ENCODE measurements around the gene FAM111B.
A peak's percentile ranks its signal among the peaks of the same experiment; 100 is the strongest.
"Not testable (repeated sequence)": the region's sequence is repeated elsewhere in the genome, so short reads cannot be mapped to it uniquely, and the experiment has no call there.

Gene FAM111B, protein sequence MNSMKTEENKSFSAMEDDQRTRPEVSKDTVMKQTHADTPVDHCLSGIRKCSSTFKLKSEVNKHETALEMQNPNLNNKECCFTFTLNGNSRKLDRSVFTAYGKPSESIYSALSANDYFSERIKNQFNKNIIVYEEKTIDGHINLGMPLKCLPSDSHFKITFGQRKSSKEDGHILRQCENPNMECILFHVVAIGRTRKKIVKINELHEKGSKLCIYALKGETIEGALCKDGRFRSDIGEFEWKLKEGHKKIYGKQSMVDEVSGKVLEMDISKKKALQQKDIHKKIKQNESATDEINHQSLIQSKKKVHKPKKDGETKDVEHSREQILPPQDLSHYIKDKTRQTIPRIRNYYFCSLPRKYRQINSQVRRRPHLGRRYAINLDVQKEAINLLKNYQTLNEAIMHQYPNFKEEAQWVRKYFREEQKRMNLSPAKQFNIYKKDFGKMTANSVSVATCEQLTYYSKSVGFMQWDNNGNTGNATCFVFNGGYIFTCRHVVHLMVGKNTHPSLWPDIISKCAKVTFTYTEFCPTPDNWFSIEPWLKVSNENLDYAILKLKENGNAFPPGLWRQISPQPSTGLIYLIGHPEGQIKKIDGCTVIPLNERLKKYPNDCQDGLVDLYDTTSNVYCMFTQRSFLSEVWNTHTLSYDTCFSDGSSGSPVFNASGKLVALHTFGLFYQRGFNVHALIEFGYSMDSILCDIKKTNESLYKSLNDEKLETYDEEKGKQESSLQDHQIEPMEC

GRCh38 chr11:59106363-59107336, at the start of gene FAM111B:
Gene FAM111B (plus strand): TSS chr11:59107237. CDS start chr11:59109626, 2,389 bp downstream.
- peak within 1 kb of the TSS; percentile 81 for H3K4me3 Mint-ChIP-seq
- H3K4me1 Mint-ChIP-seq = peaks cover 68% of the 10 kb centered on the region
- peak within 1 kb of the TSS; percentile 89 for H3K27ac Mint-ChIP-seq
- no peaks in the 10 kb centered on the region for H3K27me3 Mint-ChIP-seq
- no peaks in the 10 kb centered on the region for H3K9me3 Mint-ChIP-seq
- H3K36me3 Mint-ChIP-seq = no peaks in the 10 kb centered on the region
- peak; percentile 59 for ATAC-seq

DNA sequence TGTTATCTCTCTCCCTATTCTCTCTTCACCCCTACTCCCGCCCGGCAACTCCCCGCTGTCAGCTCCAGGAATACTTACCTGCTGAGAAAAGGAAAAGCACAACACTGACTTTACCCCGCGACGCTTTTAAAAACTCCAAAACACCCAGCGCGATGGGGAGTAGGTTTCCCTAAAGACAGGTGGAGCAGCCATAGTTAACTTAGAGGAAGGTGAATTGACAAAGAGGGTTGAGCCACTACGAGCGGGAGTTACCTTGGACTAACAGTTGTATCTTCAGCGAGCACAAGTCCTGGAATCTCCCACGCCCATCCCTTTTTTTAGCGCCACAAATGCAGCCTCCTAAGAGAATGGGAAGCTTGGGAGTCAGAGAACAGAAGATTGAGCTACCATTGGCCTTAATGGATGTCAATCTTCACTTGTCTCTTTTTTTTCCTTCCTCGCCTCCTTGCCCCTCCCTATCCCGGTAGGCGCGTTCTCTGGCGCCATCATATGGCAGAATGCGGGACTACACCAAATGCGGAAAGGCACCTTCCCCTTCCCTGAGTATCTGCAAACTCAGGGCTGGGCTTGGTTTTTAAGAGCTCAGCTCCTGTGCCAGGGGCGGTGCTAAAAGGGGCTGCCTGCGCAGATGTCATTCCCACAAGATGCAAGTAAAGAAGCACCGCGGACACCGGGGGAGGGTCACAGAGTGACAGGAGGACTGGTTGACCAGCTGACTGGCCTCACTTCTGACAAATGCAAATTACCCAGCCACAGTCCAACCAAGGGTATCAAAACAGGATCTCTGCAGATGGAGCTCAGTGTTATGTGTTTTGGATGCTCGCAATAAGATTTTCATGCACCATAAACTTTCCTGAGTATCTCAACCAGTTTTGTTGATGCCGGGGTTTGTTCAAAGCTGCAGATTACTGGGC, 48.7 kb upstream of the FAM111B start:
- Mint-ChIP-seq H3K4me1 (peaks cover 50% of the 10 kb centered on the region), H3K27ac (peak overlapping the region; percentile 76), H3K4me3 (peak overlapping the region; percentile 92)
- not testable (repeated sequence) for H3K36me3 Mint-ChIP-seq, H3K27me3 Mint-ChIP-seq, H3K9me3 Mint-ChIP-seq
- peak; percentile 94 for ATAC-seq

DNA sequence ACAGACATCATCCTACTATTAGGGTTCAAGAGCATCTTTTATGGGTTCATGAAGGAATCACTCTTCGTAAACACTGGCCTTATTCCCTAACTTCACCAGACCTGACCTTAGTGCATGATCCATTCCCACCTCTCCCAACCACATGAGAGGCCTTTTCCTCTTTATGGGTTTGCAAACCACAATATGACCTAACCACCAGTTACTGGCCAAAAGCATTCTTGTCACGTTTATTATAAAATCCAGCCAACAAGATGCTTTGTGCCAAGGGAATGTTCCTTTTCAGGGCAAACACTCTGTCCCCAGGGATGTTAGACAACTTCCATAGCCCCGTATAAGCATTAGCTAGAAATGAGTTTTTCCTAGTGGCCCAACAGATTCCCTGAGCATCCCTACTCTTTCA, 46.9 kb upstream of the FAM111B start:
- not testable (repeated sequence) for H3K4me3 Mint-ChIP-seq, H3K36me3 Mint-ChIP-seq, ATAC-seq, H3K9me3 Mint-ChIP-seq, H3K27me3 Mint-ChIP-seq
- Mint-ChIP-seq H3K27ac (peak overlapping the region; percentile 76), H3K4me1 (peaks cover 46% of the 10 kb centered on the region)

DNA sequence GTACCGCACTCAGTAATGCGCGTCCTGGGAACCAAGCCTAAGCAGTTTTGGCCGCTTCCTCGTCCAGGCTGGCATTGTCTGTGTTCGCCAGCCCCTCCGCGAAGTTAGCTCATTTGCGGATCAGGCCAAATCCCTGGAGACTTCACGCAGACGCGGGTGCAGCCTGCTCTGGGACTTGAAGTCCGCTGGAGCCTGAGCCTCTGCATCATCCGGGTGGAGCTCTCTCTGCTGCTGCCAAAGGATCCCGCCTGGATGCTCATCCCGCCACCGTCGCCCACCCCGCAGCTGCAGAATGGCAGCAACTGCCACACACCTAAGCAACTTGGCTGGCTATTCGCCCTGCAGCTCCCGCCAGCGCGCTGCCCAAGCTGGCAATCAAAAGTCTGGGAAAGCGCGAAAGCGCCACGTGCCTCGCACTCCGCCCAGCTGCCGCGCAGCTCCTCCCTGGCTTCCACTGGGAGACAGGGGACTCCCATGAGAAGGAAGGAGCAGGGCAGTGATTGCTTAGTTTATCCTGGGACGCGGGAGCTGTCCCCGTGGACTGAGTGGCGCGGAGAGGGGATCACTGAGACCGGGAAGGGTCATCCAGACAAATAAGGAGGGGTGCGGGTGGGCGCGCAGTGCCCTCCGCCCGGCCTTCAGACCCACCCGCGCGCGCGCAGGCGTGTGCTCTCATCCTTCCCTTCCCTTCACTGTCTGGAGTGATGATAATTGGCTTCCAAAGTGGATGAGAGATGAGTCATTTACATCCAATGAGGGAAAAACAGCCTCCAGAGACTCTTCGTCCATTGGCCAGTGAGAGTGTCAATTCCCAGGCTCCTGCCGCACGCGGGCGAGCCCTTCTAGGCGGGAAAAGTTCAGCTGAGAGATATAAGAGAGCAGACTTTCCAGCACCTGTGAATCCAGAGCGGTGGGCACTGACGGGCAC, 44.2 kb upstream of the FAM111B start:
- Mint-ChIP-seq H3K9me3 (peaks cover 4% of the 10 kb centered on the region), H3K27me3 (no peaks in the 10 kb centered on the region), H3K36me3 (no peaks in the 10 kb centered on the region), H3K4me1 (peaks cover 29% of the 10 kb centered on the region), H3K4me3 (no peak overlapping the region), H3K27ac (peak overlapping the region; percentile 33)
- no peak for ATAC-seq

- H3K27ac Mint-ChIP-seq = peak overlapping the region; percentile 33
- ATAC-seq = peak; percentile 62
- H3K27me3 Mint-ChIP-seq = not testable (repeated sequence)
Observed at GRCh38 chr11:59063996-59064727, 42.9 kb upstream of the FAM111B start.

GRCh38 chr11:59069087-59069486, 38.0 kb upstream of the FAM111B start:
- peaks cover 19% of the 10 kb centered on the region for H3K9me3 Mint-ChIP-seq
- peaks cover 10% of the 10 kb centered on the region for H3K36me3 Mint-ChIP-seq
- peaks cover 3% of the 10 kb centered on the region for H3K4me1 Mint-ChIP-seq
- no peak overlapping the region for H3K4me3 Mint-ChIP-seq
- ATAC-seq = no peak
- H3K27ac Mint-ChIP-seq = no peak overlapping the region
- no peaks in the 10 kb centered on the region for H3K27me3 Mint-ChIP-seq

More at GRCh38 chr11:59063996-59064727, 42.9 kb upstream of the FAM111B start:
- not testable (repeated sequence) for H3K4me3 Mint-ChIP-seq, H3K9me3 Mint-ChIP-seq, H3K36me3 Mint-ChIP-seq
- H3K4me1 Mint-ChIP-seq = peaks cover 19% of the 10 kb centered on the region

DNA sequence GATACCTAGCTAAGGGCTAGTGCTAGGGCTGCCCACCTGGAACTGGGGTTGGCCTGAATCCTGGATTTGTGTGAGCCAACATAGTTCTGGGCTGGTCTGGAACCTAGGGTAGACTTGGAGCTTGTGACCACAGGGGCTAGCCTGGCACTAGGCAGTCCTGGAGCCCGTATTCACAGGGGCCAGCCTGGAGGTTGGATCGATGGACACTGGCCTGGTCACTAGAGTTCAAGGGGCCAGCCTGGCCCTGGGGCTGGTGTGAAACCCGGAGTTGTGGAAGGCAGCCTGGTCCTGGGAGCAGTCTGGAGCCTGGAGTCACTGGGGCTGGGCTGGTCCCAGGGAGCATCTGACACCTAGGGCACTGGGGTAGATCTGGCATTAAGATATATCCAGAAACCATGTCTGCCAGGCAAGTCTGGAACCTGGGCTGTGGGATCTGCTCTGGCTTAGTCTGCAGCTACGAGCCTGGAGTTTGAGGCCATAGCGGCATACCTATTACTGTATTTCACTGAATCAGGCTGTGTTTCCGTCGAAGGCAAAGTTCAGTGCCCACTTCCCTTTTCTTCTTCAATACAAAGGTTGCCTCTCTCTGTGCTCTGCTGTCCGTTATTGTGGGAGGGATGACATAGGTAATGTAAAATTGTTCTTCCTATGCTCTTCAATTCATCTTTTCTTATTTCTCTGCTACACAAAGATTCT, 30.0 kb upstream of the FAM111B start:
- H3K27ac Mint-ChIP-seq = peak overlapping the region; percentile 72
- ATAC-seq = peak; percentile 98
- H3K4me3 Mint-ChIP-seq = peak overlapping the region; percentile 30
- H3K9me3 Mint-ChIP-seq = peaks cover 16% of the 10 kb centered on the region
- H3K27me3 Mint-ChIP-seq = no peaks in the 10 kb centered on the region
- H3K4me1 Mint-ChIP-seq = peaks cover 61% of the 10 kb centered on the region
- peaks cover 16% of the 10 kb centered on the region for H3K36me3 Mint-ChIP-seq

DNA sequence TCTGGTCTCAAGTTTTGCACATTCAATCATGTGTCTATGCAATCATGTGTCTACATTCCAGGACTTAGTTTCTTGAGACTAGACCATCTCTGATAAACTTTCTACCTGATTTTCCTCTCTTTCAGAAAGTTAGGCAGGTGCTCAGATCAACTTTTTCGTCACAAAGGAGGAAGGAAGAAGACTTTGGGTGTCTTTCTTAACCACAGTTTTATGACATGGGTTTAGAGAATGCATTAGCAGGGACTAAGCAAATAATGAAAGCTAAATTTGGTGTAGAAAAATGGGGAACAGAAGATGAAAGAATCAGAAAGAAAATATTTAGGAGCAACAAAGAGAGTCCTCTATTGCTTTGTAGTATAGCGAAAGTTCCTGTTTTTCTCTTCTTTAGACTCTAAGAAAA, 28.6 kb upstream of the FAM111B start:
- Mint-ChIP-seq H3K27ac (peak overlapping the region; percentile 72), H3K9me3 (peaks cover 10% of the 10 kb centered on the region), H3K4me3 (no peak overlapping the region), H3K4me1 (peaks cover 61% of the 10 kb centered on the region), H3K36me3 (peaks cover 15% of the 10 kb centered on the region), H3K27me3 (no peaks in the 10 kb centered on the region)
- peak; percentile 57 for ATAC-seq

- Mint-ChIP-seq H3K4me3 (no peak overlapping the region), H3K4me1 (peaks cover 66% of the 10 kb centered on the region), H3K36me3 (peaks cover 21% of the 10 kb centered on the region), H3K9me3 (peaks cover 10% of the 10 kb centered on the region), H3K27ac (peak overlapping the region; percentile 72), H3K27me3 (no peaks in the 10 kb centered on the region)
- no peak for ATAC-seq
Observed at GRCh38 chr11:59079086-59079485, 28.0 kb upstream of the FAM111B start.

- H3K36me3 Mint-ChIP-seq = peaks cover 16% of the 10 kb centered on the region
Observed at GRCh38 chr11:59080421-59080820, 26.6 kb upstream of the FAM111B start.

GRCh38 chr11:59081430-59082020, 25.5 kb upstream of the FAM111B start:
- H3K4me1 Mint-ChIP-seq = peaks cover 57% of the 10 kb centered on the region

More at GRCh38 chr11:59080421-59080820, 26.6 kb upstream of the FAM111B start:
- Mint-ChIP-seq H3K27ac (peak overlapping the region; percentile 72), H3K4me1 (peaks cover 66% of the 10 kb centered on the region)
- not testable (repeated sequence) for H3K27me3 Mint-ChIP-seq, H3K4me3 Mint-ChIP-seq, H3K9me3 Mint-ChIP-seq, ATAC-seq

DNA sequence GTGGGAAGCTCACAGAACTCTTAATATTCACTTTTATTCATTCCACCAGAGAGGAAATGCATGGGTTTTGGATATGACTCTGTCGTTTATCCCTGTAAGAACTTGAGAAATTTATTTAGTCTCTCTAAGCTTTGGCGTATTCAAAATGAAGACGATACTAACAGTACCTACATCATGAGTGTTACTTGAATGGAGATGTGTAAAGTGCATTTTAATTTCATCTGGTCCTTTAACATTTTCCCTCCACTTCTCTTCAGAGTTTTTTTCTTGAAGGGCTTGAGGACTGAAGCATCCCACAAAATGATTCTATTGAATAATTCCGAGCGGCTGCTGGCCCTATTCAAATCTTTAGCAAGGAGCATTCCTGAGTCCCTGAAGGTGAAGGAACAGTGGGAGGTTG, 21.0 kb upstream of the FAM111B start, which contains the start of gene GLYATL1B:
GLYATL1B (plus strand) TSS at position 301 of the 400 bp plus-strand sequence; CDS start at position 301, 0 bp downstream.
- H3K4me1 Mint-ChIP-seq = peaks cover 42% of the 10 kb centered on the region
- H3K27ac Mint-ChIP-seq, H3K4me3 Mint-ChIP-seq, H3K9me3 Mint-ChIP-seq, ATAC-seq, H3K27me3 Mint-ChIP-seq: not testable (repeated sequence)
- H3K36me3 Mint-ChIP-seq = peaks cover 17% of the 10 kb centered on the region

More at GRCh38 chr11:59081430-59082020, 25.5 kb upstream of the FAM111B start:
- not testable (repeated sequence) for H3K4me3 Mint-ChIP-seq, H3K27ac Mint-ChIP-seq, H3K27me3 Mint-ChIP-seq, H3K36me3 Mint-ChIP-seq, H3K9me3 Mint-ChIP-seq, ATAC-seq
